ENCODE measurements around the gene CCDC187.

DNA sequence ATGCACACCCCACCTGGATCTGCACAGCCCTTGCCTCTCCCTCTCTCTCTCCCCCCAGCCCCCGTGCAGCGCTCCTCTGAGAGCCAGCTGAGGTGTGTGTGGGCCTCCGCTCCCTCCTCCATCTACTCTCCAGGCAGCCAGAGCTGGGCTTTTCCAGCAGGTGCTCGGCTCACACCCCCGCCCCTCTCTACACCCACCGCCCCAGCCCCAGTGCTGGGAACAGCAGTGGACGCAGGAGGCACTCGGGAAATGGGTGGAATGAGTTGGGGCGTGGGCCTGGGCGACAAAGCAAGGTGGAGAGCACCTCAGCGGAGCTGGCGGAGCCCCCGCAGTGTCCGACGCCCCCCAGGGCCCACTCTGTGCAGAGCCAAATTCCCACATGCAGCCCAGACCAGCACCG is 85.6 kb downstream of the CCDC187 start:
- TF ChIP-seq, protein P1, sequence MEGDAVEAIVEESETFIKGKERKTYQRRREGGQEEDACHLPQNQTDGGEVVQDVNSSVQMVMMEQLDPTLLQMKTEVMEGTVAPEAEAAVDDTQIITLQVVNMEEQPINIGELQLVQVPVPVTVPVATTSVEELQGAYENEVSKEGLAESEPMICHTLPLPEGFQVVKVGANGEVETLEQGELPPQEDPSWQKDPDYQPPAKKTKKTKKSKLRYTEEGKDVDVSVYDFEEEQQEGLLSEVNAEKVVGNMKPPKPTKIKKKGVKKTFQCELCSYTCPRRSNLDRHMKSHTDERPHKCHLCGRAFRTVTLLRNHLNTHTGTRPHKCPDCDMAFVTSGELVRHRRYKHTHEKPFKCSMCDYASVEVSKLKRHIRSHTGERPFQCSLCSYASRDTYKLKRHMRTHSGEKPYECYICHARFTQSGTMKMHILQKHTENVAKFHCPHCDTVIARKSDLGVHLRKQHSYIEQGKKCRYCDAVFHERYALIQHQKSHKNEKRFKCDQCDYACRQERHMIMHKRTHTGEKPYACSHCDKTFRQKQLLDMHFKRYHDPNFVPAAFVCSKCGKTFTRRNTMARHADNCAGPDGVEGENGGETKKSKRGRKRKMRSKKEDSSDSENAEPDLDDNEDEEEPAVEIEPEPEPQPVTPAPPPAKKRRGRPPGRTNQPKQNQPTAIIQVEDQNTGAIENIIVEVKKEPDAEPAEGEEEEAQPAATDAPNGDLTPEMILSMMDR (IDR thresholded peaks at IDR 0.05; ENCODE audit: poor library complexity, severe bottlenecking) = no peak
- no peak for TF ChIP-seq TAF1 (IDR thresholded peaks at IDR 0.05; ENCODE audit: low read depth)
- no peak for TF ChIP-seq SMC3 (conservative IDR thresholded peaks at IDR 0.05; ENCODE audit: poor library complexity)
- TF ChIP-seq POLR2AphosphoS5 (IDR thresholded peaks at IDR 0.05) = no peak
- TF ChIP-seq EZH2 (IDR thresholded peaks at IDR 0.05; ENCODE audit: borderline replicate concordance, insufficient read depth, low read length, poor library complexity, severe bottlenecking) = no peak
- no peak for TF ChIP-seq EP300 (conservative IDR thresholded peaks at IDR 0.05; ENCODE audit: poor library complexity, severe bottlenecking)
- TF ChIP-seq, protein P2, sequence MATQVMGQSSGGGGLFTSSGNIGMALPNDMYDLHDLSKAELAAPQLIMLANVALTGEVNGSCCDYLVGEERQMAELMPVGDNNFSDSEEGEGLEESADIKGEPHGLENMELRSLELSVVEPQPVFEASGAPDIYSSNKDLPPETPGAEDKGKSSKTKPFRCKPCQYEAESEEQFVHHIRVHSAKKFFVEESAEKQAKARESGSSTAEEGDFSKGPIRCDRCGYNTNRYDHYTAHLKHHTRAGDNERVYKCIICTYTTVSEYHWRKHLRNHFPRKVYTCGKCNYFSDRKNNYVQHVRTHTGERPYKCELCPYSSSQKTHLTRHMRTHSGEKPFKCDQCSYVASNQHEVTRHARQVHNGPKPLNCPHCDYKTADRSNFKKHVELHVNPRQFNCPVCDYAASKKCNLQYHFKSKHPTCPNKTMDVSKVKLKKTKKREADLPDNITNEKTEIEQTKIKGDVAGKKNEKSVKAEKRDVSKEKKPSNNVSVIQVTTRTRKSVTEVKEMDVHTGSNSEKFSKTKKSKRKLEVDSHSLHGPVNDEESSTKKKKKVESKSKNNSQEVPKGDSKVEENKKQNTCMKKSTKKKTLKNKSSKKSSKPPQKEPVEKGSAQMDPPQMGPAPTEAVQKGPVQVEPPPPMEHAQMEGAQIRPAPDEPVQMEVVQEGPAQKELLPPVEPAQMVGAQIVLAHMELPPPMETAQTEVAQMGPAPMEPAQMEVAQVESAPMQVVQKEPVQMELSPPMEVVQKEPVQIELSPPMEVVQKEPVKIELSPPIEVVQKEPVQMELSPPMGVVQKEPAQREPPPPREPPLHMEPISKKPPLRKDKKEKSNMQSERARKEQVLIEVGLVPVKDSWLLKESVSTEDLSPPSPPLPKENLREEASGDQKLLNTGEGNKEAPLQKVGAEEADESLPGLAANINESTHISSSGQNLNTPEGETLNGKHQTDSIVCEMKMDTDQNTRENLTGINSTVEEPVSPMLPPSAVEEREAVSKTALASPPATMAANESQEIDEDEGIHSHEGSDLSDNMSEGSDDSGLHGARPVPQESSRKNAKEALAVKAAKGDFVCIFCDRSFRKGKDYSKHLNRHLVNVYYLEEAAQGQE (IDR thresholded peaks at IDR 0.05; ENCODE audit: borderline replicate concordance) = no peak
- TF ChIP-seq MXI1 (conservative IDR thresholded peaks at IDR 0.05; ENCODE audit: poor library complexity, severe bottlenecking) = no peak
- no peak for TF ChIP-seq RAD21 (conservative IDR thresholded peaks at IDR 0.05)

Data from neural cell (in vitro differentiated cells).